OCI-LY3 (cell line): ENCODE results near the gene PCSK5.

ENCODE experiments used
- CTCF ChIP-seq: fragments of 200-600, 300-600 bp; sonication (generic); IDR thresholded peaks from 2 replicates; pipeline ENCODE4 v1.5.1; 2014; ENCODE audit warnings: antibody characterized with exemption, low read length, low read depth
- EZH2phosphoT487 ChIP-seq: fragments of 200-600 bp; shearing (Covaris generic); IDR thresholded peaks from 2 replicates; pipeline ENCODE4 v1.6.1; 2018; ENCODE audit warnings: antibody characterized with exemption, mixed run types, low read depth

- TF ChIP-seq CTCF = no peak
- no peak for TF ChIP-seq EZH2phosphoT487
These were observed 197.5 kb downstream of the PCSK5 start for GRCh38 chr9:76087976-76088375.
